ENCODE measurements around the gene SYDE2.

DNA sequence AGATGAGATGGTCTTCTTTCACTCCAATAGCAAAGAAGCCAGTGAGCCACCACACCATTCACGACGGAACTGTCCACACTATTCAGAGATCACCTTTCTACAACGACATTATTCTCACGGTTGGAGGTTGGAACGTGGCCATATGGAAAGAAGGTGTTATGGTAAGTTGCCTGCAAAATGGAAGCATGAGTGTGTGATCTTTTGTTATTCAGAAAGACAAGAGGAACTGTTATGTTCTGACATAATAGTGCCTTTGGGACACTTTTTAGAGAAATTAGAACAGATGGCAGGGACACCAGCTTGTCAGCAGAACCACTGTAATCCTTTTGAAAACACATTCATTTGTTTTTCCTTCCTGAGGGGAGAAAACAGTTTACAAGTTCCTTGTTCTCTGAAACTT is 76.7 kb downstream of the SYDE2 start:
- TF ChIP-seq, protein P1, sequence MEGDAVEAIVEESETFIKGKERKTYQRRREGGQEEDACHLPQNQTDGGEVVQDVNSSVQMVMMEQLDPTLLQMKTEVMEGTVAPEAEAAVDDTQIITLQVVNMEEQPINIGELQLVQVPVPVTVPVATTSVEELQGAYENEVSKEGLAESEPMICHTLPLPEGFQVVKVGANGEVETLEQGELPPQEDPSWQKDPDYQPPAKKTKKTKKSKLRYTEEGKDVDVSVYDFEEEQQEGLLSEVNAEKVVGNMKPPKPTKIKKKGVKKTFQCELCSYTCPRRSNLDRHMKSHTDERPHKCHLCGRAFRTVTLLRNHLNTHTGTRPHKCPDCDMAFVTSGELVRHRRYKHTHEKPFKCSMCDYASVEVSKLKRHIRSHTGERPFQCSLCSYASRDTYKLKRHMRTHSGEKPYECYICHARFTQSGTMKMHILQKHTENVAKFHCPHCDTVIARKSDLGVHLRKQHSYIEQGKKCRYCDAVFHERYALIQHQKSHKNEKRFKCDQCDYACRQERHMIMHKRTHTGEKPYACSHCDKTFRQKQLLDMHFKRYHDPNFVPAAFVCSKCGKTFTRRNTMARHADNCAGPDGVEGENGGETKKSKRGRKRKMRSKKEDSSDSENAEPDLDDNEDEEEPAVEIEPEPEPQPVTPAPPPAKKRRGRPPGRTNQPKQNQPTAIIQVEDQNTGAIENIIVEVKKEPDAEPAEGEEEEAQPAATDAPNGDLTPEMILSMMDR (IDR thresholded peaks at IDR 0.05; ENCODE audit: low read depth, low read length), result no peak
- no peak for TF ChIP-seq EZH2phosphoT487 (IDR thresholded peaks at IDR 0.05; ENCODE audit: low read depth)
